A673 (cell line): ENCODE data around the gene PDE8B. TPM values are rescaled to one million over a fixed set of nuclear protein-coding genes. Genes with fewer than 3 reads are reported as not detected.

Experiments used
- BruUV-seq: library from RNA; stranded (reverse); fragments of 400-500 nt; replicated peaks from 2 replicates; lab custom pipeline; 2021; lab: Mats Ljungman, UMichigan
- CTCF ChIA-PET: fragments of 300-600 bp; sonication (Branson Sonifier 250); formaldehyde crosslinking; loops from one replicate; lab custom pipeline; 2022; ENCODE audit warnings: antibody characterized with exemption; lab: Charles Lee
- POLR2A ChIA-PET: fragments of 300-600 bp; sonication (Branson Sonifier 250); formaldehyde crosslinking; loops from one replicate; lab custom pipeline; 2022; ENCODE audit warnings: antibody characterized with exemption; ENCODE audit not compliant: low non-redundant PET; lab: Charles Lee
- DNase-seq: peaks from one replicate; pipeline ENCODE4 v3.0.0-alpha.2; 2015; ENCODE audit warnings: low spot score
- H3K27ac ChIP-seq: fragments of 200-600 bp; sonication (generic); 2 replicates; pipeline ENCODE4 v1.5.1; 2016; ENCODE audit warnings: mixed run types, low read depth, mild to moderate bottlenecking, mixed read lengths, antibody characterized with exemption, low read length; ENCODE audit not compliant: poor library complexity, severe bottlenecking
- H3K27me3 ChIP-seq: fragments of 200-600 bp; sonication (generic); replicated peaks from 2 replicates; pipeline ENCODE4 v1.6.1; 2017; ENCODE audit warnings: mixed run types, low read depth, mild to moderate bottlenecking, mixed read lengths, antibody characterized with exemption, low read length; ENCODE audit not compliant: insufficient read depth, poor library complexity
- H3K36me3 ChIP-seq: fragments of 200-600 bp; sonication (generic); 2 replicates; pipeline ENCODE4 v1.6.1; 2016; ENCODE audit warnings: mixed run types, mild to moderate bottlenecking, mixed read lengths, antibody characterized with exemption, low read length; ENCODE audit not compliant: insufficient read depth, poor library complexity, severe bottlenecking
- H3K4me1 ChIP-seq: fragments of 200-600 bp; sonication (generic); 2 replicates; pipeline ENCODE4 v1.6.1; 2017; ENCODE audit warnings: mixed run types, mild to moderate bottlenecking, mixed read lengths, antibody characterized with exemption, low read length; ENCODE audit not compliant: insufficient read depth, poor library complexity, severe bottlenecking
- H3K4me3 ChIP-seq: fragments of 200-600 bp; sonication (generic); 2 replicates; pipeline ENCODE4 v1.5.1; 2016; ENCODE audit warnings: low read depth, mixed run types, mild to moderate bottlenecking, mixed read lengths, low read length; ENCODE audit not compliant: poor library complexity, severe bottlenecking
- H3K9me3 ChIP-seq: fragments of 200-600 bp; sonication (generic); 2 replicates; pipeline ENCODE4 v1.6.1; 2016; ENCODE audit warnings: mixed run types, low read depth, mild to moderate bottlenecking, mixed read lengths, antibody characterized with exemption, low read length; ENCODE audit not compliant: poor library complexity, severe bottlenecking
- EZH2 ChIP-seq: fragments of 200-600 bp; sonication (generic); IDR thresholded peaks from 2 replicates; pipeline ENCODE4 v1.6.1; 2017; ENCODE audit warnings: borderline replicate concordance, low read depth, mild to moderate bottlenecking, mixed read lengths, antibody characterized with exemption, low read length; ENCODE audit not compliant: poor library complexity, severe bottlenecking
- intact Hi-C: fragments of 100-400 bp; cut with micrococcal nuclease; formaldehyde crosslinking; loops from one replicate; pipeline ENCODE4 v1.10.0; 2022; ENCODE audit not compliant: unreplicated experiment
- total RNA-seq: library from RNA; stranded (reverse); gene quantifications from 2 replicates; pipeline ENCODE4 v1.2.3, GENCODE V29; 2021
- TF ChIP-seq, protein P1 (sequence below): fragments of 300-800, 200-600 bp; sonication (generic); conservative IDR thresholded peaks from 2 replicates; pipeline ENCODE4 v1.5.1; 2017; ENCODE audit warnings: low read depth, mild to moderate bottlenecking, antibody characterized with exemption, low read length, moderate library complexity, mixed read lengths

The PDE8B gene
- total RNA-seq, 1 experiment from 2014 or later = 0.69 TPM

DNA sequence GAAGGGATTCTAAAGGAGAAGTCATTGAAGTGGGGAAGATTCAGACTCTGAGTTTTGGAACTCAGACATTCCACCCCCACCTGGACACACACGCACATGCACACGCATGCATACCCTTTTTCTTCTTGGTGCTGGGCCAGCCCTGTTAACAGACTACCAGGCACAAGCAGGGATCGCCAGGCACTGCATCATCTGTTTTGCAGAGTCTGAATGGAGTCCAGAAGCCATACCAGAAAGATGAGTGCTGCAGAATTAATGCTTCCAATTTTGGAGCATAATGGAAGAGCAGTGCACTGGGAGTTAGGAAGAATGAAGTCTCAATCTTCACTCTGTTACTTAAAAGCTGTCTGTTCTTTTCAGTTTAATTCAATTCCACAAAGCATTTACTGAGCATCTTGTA is 95.5 kb downstream of the PDE8B start:
- POLR2A ChIA-PET = no interaction called here
- no peak for DNase-seq

DNA sequence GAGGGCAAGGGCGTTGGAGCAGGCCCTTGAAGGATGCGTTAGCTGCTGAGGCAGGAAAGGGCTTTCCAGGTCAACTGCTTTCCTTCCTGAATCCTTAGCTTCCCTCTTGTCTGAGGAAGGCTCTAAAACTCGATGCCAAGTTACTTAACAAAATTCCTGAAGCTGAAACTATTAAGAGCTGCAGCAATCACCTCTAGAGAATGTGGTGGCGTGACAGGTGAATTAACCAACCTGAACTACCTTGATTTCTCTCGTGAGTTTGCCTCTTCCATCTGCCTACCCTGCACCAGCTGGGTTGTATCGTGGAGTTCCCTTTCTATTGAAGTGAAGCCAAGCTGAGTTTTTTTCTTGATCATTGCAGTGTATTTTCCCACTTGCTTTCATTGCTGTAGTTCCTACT is 96.1 kb downstream of the PDE8B start:
- intact Hi-C loops = no loop called here
- POLR2A ChIA-PET = no interaction called here
- H3K27me3 ChIP-seq = no peaks in the 10 kb centered on the region
- BruUV-seq = no TSS peak
- no peaks in the 10 kb centered on the region for H3K9me3 ChIP-seq
- CTCF ChIA-PET = no interaction called here
- TF ChIP-seq, protein P1, sequence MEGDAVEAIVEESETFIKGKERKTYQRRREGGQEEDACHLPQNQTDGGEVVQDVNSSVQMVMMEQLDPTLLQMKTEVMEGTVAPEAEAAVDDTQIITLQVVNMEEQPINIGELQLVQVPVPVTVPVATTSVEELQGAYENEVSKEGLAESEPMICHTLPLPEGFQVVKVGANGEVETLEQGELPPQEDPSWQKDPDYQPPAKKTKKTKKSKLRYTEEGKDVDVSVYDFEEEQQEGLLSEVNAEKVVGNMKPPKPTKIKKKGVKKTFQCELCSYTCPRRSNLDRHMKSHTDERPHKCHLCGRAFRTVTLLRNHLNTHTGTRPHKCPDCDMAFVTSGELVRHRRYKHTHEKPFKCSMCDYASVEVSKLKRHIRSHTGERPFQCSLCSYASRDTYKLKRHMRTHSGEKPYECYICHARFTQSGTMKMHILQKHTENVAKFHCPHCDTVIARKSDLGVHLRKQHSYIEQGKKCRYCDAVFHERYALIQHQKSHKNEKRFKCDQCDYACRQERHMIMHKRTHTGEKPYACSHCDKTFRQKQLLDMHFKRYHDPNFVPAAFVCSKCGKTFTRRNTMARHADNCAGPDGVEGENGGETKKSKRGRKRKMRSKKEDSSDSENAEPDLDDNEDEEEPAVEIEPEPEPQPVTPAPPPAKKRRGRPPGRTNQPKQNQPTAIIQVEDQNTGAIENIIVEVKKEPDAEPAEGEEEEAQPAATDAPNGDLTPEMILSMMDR = no peak
- TF ChIP-seq EZH2 = no peak
- no peaks in the 10 kb centered on the region for H3K4me1 ChIP-seq
- no peak for DNase-seq
- H3K27ac ChIP-seq = no peak overlapping the region
- H3K36me3 ChIP-seq = no peaks in the 10 kb centered on the region
- H3K4me3 ChIP-seq = no peak overlapping the region

More for the DNA sequence above, 95.5 kb downstream of the PDE8B start:
- no peaks in the 10 kb centered on the region for H3K27me3 ChIP-seq
- no peak for TF ChIP-seq EZH2
- TF ChIP-seq, protein P1 = no peak
- H3K36me3 ChIP-seq = no peaks in the 10 kb centered on the region
- no peak overlapping the region for H3K4me3 ChIP-seq
- intact Hi-C loops = no loop called here
- no TSS peak for BruUV-seq
- CTCF ChIA-PET = no interaction called here
- H3K27ac ChIP-seq = no peak overlapping the region
- no peaks in the 10 kb centered on the region for H3K9me3 ChIP-seq
- no peaks in the 10 kb centered on the region for H3K4me1 ChIP-seq

DNA sequence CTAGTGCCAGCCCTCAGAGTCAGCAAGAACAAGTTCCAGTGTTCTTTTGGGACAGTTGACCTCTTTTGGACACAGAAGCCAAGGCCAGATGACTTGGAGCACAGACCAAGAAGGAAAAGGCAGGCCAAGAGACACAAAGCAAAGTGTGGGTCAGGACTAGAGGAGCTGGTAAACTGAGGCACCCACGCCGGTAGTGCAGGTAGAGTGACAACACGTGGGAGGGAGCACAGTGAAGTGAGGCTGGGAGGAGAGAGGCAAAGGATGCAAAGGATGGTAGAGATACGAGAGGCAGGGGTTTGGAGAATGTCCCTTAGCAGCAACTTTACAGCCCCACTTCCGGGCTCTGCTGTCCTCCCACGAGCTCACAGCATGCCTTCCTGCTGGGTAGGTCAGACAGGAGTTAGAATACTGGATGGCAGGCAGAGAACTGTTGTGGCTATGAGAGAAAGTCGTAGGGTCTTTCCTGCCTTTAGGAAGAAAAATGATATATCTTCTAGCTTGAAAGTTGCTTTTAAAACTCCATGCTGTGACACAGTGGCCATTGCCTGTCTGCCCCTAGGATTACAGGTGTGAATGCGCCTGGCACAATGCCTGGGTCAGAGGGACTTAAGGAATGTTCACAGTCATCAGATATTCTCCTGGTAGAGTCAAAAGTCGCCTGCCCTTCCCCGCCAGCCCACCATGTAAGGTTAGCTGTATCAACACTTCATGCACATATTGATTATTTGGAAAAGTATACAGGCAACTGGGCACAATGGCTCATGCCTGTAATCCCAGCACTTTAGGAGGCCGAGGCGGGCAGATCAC is 97.9 kb downstream of the PDE8B start:
- Histone ChIP-seq H3K4me3 (no peak overlapping the region), H3K9me3 (no peaks in the 10 kb centered on the region), H3K36me3 (no peaks in the 10 kb centered on the region), H3K27ac (no peak overlapping the region), H3K27me3 (no peaks in the 10 kb centered on the region), H3K4me1 (no peaks in the 10 kb centered on the region)
- no TSS peak for BruUV-seq
- peak; percentile 34 for DNase-seq
- TF ChIP-seq EZH2 = no peak
- TF ChIP-seq, protein P1 = no peak
- CTCF ChIA-PET = no interaction called here
- intact Hi-C loops = no loop called here
- POLR2A ChIA-PET = no interaction called here
